GM12872 (cell line): Measurements from ENCODE around the gene CCS.

Experiments used
- CTCF ChIP-seq: IDR thresholded peaks from 3 replicates; pipeline ENCODE4 v1.5.1; 2011; ENCODE audit warnings: low read depth, mild to moderate bottlenecking, low read length, moderate library complexity; ENCODE audit not compliant: insufficient read depth

The CCS gene

DNA sequence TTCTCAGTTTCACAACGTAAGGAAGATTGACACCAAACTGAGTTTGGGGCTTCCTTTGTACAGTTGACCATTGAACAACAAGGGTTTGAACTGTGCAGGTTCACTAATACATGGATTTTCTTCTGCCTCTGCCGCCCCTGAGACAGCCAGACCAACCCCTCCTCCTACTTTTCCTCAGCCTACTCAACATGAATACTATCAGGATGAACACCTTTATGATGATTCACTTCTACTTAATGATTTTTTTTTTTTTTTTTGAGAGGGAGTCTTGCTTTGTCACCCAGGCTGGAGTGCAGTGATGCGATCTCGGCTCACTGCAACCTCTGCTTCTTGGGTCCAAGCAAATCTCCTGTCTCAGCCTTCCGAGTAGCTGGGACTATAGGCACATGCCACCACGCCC lies 60.1 kb downstream of the CCS start:
- no peak for TF ChIP-seq CTCF
